Breast epithelium (tissue), 3 donors: ENCODE results near the gene FAM221B.

ENCODE experiments used
- CTCF ChIP-seq, 3 donors: fragments of 450-650 bp; IDR thresholded peaks; one replicate each; pipeline ENCODE4 v1.5.1; 2016 to 2017; ENCODE audit warnings: antibody characterized with exemption in 3 of 3, mild to moderate bottlenecking in 3 of 3, moderate library complexity in 3 of 3
- POLR2A ChIP-seq: fragments of 450-650 bp; IDR thresholded peaks from one replicate; pipeline ENCODE4 v1.6.1; 2016; ENCODE audit warnings: antibody characterized with exemption, mild to moderate bottlenecking, moderate library complexity
- POLR2AphosphoS5 ChIP-seq, 3 donors: sonication (generic); formaldehyde crosslinking; IDR thresholded peaks; one replicate each; pipeline ENCODE4 v1.6.1; 2017; ENCODE audit warnings: antibody characterized with exemption in 3 of 3

DNA sequence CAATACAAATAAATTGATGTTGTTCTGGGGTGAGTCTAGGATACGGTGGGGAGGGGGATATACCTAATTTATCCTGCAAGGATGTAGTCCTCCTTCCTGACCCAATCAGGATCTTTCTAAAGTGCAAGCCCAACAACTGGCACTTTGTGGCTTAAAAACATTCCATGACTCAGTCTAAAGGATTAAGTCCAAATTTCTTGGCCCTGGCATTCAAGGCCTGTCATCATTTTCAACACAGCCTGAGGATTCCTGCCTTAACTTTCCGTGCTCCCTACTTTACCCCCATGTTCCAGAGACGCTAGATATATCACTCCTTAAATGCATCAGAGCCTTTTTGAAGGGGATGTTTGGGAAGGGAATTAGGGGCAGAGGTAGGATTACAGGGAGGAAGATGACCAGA, 1.0 kb downstream of the FAM221B start:
- TF ChIP-seq CTCF (IDR thresholded peaks at IDR 0.05) (no peak), POLR2A (no peak), POLR2AphosphoS5 (IDR thresholded peaks at IDR 0.05) (no peak)
